Measurements from ENCODE around the gene TBX2.

The TBX2 gene

GRCh38 chr17:61458421-61459141 is 58.9 kb downstream of the TBX2 start:
- no peak overlapping the region for H3K4me3 ChIP-seq
- no peak for TF ChIP-seq CTCF (IDR thresholded peaks at IDR 0.05)
- peak; percentile 58 for DNase-seq (ENCODE audit: low spot score)
- H3K27ac ChIP-seq: no peak overlapping the region
